ENCODE data around the gene DHCR24.

GRCh38 chr1:54857141-54857540 is 29.9 kb downstream of the DHCR24 start:
- TF ChIP-seq CTCF (IDR thresholded peaks at IDR 0.05; ENCODE audit: low read length) (no peak), EZH2 (optimal IDR thresholded peaks at IDR 0.05; ENCODE audit: low read depth, low read length) (no peak)
